Measurements from ENCODE around the gene STXBP2.

STXBP2 gene

GRCh38 chr19:7681340-7682174 is 44.6 kb downstream of the STXBP2 start:
- no peak for DNase-seq

- no peak for DNase-seq
Measured at GRCh38 chr19:7682175-7682855, 45.4 kb downstream of the STXBP2 start.

GRCh38 chr19:7685546-7686445 is 48.9 kb downstream of the STXBP2 start:
- DNase-seq = no peak

GRCh38 chr19:7687177-7687576 is 50.3 kb downstream of the STXBP2 start:
- no peak for DNase-seq

- no peak for DNase-seq
Measured at GRCh38 chr19:7689165-7689564, 52.3 kb downstream of the STXBP2 start.

- DNase-seq = no peak
Measured at GRCh38 chr19:7690779-7691258, 53.9 kb downstream of the STXBP2 start.

GRCh38 chr19:7691497-7691896 is 54.6 kb downstream of the STXBP2 start:
- no peak for DNase-seq

GRCh38 chr19:7692417-7693088 is 55.6 kb downstream of the STXBP2 start:
- DNase-seq = no peak

- DNase-seq = no peak
Measured at GRCh38 chr19:7694499-7694898, 57.6 kb downstream of the STXBP2 start.

Data from NCI-H2029 treated with DMSO at 0.1 percent for 48 hours (cell line).